ENCODE measurements around the gene EPG5. TPM values are rescaled to one million over a fixed set of nuclear protein-coding genes. Genes with fewer than 3 reads are reported as not detected.

Gene EPG5
- total and polyA plus RNA-seq, 9 of the 15 experiments (the other 6 are each of a cell fraction or from before 2014, with no cell fraction given), result 1.3 to 10.7 (median 5.2) TPM

- in situ Hi-C loops (cut with MboI), result no loop called here
- 76% methylated on average over 2 of the region's 2 CpGs for WGBS (ENCODE audit: insufficient coverage, low coverage, missing lambda C conversion rate)
- TF ChIP-seq TRIM28 (IDR thresholded peaks at IDR 0.05) (no peak), MEF2A (IDR thresholded peaks at IDR 0.05; ENCODE audit: control insufficient read depth, low read depth, low read length) (no peak), ZBTB8A (IDR thresholded peaks at IDR 0.05; ENCODE audit: partially characterized antibody) (no peak), THAP12 (CRISPR knock-in tag; IDR thresholded peaks at IDR 0.05) (no peak), ZNF551 (CRISPR knock-in tag; IDR thresholded peaks at IDR 0.05) (no peak), PREB (CRISPR knock-in tag; IDR thresholded peaks at IDR 0.05) (no peak), PATZ1 (CRISPR knock-in tag; IDR thresholded peaks at IDR 0.05; ENCODE audit: borderline replicate concordance) (no peak)
- TF ChIP-seq, protein P1, sequence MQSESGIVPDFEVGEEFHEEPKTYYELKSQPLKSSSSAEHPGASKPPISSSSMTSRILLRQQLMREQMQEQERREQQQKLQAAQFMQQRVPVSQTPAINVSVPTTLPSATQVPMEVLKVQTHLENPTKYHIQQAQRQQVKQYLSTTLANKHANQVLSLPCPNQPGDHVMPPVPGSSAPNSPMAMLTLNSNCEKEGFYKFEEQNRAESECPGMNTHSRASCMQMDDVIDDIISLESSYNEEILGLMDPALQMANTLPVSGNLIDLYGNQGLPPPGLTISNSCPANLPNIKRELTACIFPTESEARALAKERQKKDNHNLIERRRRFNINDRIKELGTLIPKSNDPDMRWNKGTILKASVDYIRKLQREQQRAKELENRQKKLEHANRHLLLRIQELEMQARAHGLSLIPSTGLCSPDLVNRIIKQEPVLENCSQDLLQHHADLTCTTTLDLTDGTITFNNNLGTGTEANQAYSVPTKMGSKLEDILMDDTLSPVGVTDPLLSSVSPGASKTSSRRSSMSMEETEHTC (IDR thresholded peaks at IDR 0.05), result no peak
- TF ChIP-seq, protein P2, sequence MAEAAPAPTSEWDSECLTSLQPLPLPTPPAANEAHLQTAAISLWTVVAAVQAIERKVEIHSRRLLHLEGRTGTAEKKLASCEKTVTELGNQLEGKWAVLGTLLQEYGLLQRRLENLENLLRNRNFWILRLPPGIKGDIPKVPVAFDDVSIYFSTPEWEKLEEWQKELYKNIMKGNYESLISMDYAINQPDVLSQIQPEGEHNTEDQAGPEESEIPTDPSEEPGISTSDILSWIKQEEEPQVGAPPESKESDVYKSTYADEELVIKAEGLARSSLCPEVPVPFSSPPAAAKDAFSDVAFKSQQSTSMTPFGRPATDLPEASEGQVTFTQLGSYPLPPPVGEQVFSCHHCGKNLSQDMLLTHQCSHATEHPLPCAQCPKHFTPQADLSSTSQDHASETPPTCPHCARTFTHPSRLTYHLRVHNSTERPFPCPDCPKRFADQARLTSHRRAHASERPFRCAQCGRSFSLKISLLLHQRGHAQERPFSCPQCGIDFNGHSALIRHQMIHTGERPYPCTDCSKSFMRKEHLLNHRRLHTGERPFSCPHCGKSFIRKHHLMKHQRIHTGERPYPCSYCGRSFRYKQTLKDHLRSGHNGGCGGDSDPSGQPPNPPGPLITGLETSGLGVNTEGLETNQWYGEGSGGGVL (CRISPR knock-in tag; IDR thresholded peaks at IDR 0.05), result no peak
These were observed 75.3 kb downstream of the EPG5 start for GRCh38 chr18:45891806-45892205.

More at GRCh38 chr18:45891806-45892205, 75.3 kb downstream of the EPG5 start:
- no peaks in the 10 kb centered on the region for H3K27me3 ChIP-seq (ENCODE audit: control insufficient read depth in 2 of 2, insufficient read depth in 2 of 2, low read length in 2 of 2)
- H3K36me3 ChIP-seq (ENCODE audit: control insufficient read depth, insufficient read depth, low read length), result peaks cover 15% of the 10 kb centered on the region; the same call in 2 of the 3 replicates
- CTCF ChIA-PET (ENCODE audit: low intra/inter-chr PET ratio), result interaction anchor here (1.1 kb wide), 1 partner anchor 11 kb away, joined by 4 read pairs; no protein-coding TSS in a partner anchor
- no peaks in the 10 kb centered on the region for H3K9me3 ChIP-seq (replicated peaks; ENCODE audit: control insufficient read depth, insufficient read depth, low read depth, low read length)
- no peak for FAIRE-seq
- BruUV-seq (replicated peaks), result no TSS peak
- no peak for ATAC-seq
- no peaks in the 10 kb centered on the region for H3K4me1 ChIP-seq (replicated peaks in 1 of 2; ENCODE audit: control insufficient read depth in 2 of 2, insufficient read depth in 2 of 2, low read length in 2 of 2)
- no peak for DNase-seq (ENCODE audit: extremely low read depth in 1 of 4, low spot score in 3 of 4)
- no peak overlapping the region for H3K4me2 ChIP-seq (ENCODE audit: insufficient read depth, low read length)
- H2AFZ ChIP-seq (ENCODE audit: low read depth, low read length), result no peak overlapping the region
- intact Hi-C loops (cut with micrococcal nuclease), result no loop called here
- H3K9ac ChIP-seq (ENCODE audit: insufficient read depth in 1 of 2, low read depth in 2 of 2, low read length in 2 of 2), result no peak overlapping the region
- H4K20me1 ChIP-seq (replicated peaks; ENCODE audit: control insufficient read depth, insufficient read depth, low read length), result no peaks in the 10 kb centered on the region
- no peaks in the 10 kb centered on the region for H3K79me2 ChIP-seq (ENCODE audit: control insufficient read depth, insufficient read depth, low read length)
- H3K9me1 ChIP-seq (ENCODE audit: control insufficient read depth, insufficient read depth, low read length), result no peaks in the 10 kb centered on the region
- H3K4me3 ChIP-seq, result no peak overlapping the region
- no peak overlapping the region for H3K27ac ChIP-seq (ENCODE audit: extremely low read depth, low read depth, low read length)
- POLR2A ChIA-PET, result no interaction called here
